T-helper 17 cell (primary cell): ENCODE results near the gene FOXO3. TPM values are rescaled to one million over a fixed set of nuclear protein-coding genes. Genes with fewer than 3 reads are reported as not detected.
"Not testable (repeated sequence)": the region's sequence is repeated elsewhere in the genome, so short reads cannot be mapped to it uniquely, and the experiment has no call there.

Experiments used
- ATAC-seq: fragments of 150-1000 bp; cut with Tn5 transposase; 2 replicates; pipeline ENCODE4 v1.10.0; 2021; ENCODE audit warnings: mild to moderate bottlenecking, moderate library complexity
- DNase-seq, 3 donors: peaks; one replicate each; pipeline versions ENCODE4 v3.0.0 to v3.0.0-alpha.2; 2020 to 2021
- H3K9me3 ChIP-seq: one replicate; pipeline ENCODE4 v1.7.0; 2013; ENCODE audit warnings: low read length, mild to moderate bottlenecking; ENCODE audit not compliant: control insufficient read depth, poor library complexity, severe bottlenecking
- H3K27ac Mint-ChIP-seq: one replicate; pipeline ENCODE4 v1.8.0; 2022; ENCODE audit warnings: mild to moderate bottlenecking, moderate library complexity, mixed read lengths
- H3K27me3 Mint-ChIP-seq: one replicate; pipeline ENCODE4 v1.8.0; 2022; ENCODE audit warnings: mixed read lengths
- H3K36me3 Mint-ChIP-seq: one replicate; pipeline ENCODE4 v1.8.0; 2022; ENCODE audit warnings: low read depth, mixed read lengths
- H3K4me1 Mint-ChIP-seq: one replicate; pipeline ENCODE4 v1.8.0; 2022; ENCODE audit warnings: mild to moderate bottlenecking, mixed read lengths
- H3K4me3 Mint-ChIP-seq: one replicate; pipeline ENCODE4 v1.8.0; 2022; ENCODE audit warnings: mild to moderate bottlenecking, moderate library complexity, mixed read lengths
- total RNA-seq, 4 donors: library from RNA in 2 of 4; stranded (reverse) in 2 of 4; gene quantifications; one replicate each; pipeline ENCODE4 v1.2.3 and lab custom pipeline; 2022 to 2026

Gene FOXO3
- total RNA-seq, 2 donors from 2014 or later, result 22.6 to 34.1 TPM

- H3K9me3 ChIP-seq, result no peaks in the 10 kb centered on the region
- DNase-seq (no peak), ATAC-seq (no peak)
- no peak overlapping the region for H3K4me3 Mint-ChIP-seq
- H3K36me3 Mint-ChIP-seq, result no peaks in the 10 kb centered on the region
- H3K27ac Mint-ChIP-seq, result no peak overlapping the region
- peaks cover 17% of the 10 kb centered on the region for H3K4me1 Mint-ChIP-seq
- H3K27me3 Mint-ChIP-seq, result no peaks in the 10 kb centered on the region
Observed at GRCh38 chr6:108661430-108661829, 100.7 kb downstream of the FOXO3 start.

DNA sequence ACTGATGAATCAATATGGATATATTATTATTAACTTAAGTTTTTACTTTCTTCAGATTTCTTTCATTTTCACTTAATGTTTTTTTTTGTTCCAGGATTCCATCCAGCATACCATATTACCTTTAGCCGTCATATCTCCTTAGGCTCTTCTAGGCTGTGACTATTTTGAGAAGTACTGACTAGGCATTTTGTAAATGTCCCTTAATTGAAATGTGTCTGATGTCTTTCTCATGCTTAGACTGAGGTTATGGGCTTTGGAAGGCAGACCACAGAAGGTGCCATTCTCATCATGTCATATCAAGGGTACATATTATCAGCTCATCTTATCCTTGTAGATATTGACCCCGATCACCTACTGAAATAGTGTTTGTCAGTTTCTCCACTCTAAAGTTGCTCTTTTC lies 101.3 kb downstream of the FOXO3 start:
- Mint-ChIP-seq H3K4me1 (peaks cover 19% of the 10 kb centered on the region), H3K4me3 (no peak overlapping the region), H3K27me3 (no peaks in the 10 kb centered on the region), H3K36me3 (no peaks in the 10 kb centered on the region), H3K27ac (peak overlapping the region; percentile 77)
- H3K9me3 ChIP-seq, result no peaks in the 10 kb centered on the region
- DNase-seq, result no peak
- no peak for ATAC-seq

DNA sequence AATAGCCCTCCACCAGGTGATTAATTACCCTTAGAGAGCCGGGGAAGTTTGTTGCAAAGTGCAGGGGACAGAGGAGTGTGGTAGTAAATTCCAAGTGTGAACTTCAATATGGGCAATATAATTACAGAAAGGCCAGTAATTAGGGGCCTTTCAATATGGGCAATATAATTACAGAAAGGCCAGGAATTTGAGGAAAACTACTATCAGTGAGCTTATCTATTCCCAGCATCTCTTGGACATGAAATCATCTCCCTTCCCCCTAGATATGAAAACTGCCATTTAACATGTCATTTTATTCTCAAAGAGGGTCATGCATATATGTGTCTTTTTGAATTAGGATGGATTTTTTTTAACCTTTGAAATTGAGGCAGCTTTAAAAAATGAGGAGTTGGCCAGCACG lies 102.0 kb downstream of the FOXO3 start:
- H3K36me3 Mint-ChIP-seq, result no peaks in the 10 kb centered on the region
- DNase-seq, result no peak
- H3K4me3 Mint-ChIP-seq, result no peak overlapping the region
- H3K27ac Mint-ChIP-seq, result peak overlapping the region; percentile 77
- no peak for ATAC-seq
- H3K4me1 Mint-ChIP-seq, result peaks cover 22% of the 10 kb centered on the region
- no peaks in the 10 kb centered on the region for H3K9me3 ChIP-seq
- no peaks in the 10 kb centered on the region for H3K27me3 Mint-ChIP-seq

DNA sequence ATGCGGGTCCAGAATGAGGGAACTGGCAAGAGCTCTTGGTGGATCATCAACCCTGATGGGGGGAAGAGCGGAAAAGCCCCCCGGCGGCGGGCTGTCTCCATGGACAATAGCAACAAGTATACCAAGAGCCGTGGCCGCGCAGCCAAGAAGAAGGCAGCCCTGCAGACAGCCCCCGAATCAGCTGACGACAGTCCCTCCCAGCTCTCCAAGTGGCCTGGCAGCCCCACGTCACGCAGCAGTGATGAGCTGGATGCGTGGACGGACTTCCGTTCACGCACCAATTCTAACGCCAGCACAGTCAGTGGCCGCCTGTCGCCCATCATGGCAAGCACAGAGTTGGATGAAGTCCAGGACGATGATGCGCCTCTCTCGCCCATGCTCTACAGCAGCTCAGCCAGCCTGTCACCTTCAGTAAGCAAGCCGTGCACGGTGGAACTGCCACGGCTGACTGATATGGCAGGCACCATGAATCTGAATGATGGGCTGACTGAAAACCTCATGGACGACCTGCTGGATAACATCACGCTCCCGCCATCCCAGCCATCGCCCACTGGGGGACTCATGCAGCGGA lies 102.9 kb downstream of the FOXO3 start:
- ATAC-seq, H3K4me3 Mint-ChIP-seq, H3K27me3 Mint-ChIP-seq, H3K36me3 Mint-ChIP-seq, H3K27ac Mint-ChIP-seq, DNase-seq, H3K9me3 ChIP-seq: not testable (repeated sequence)
- peaks cover 26% of the 10 kb centered on the region for H3K4me1 Mint-ChIP-seq

GRCh38 chr6:108665495-108666196 lies 104.9 kb downstream of the FOXO3 start:
- Mint-ChIP-seq H3K4me1 (peaks cover 31% of the 10 kb centered on the region), H3K27me3 (no peaks in the 10 kb centered on the region), H3K27ac (no peak overlapping the region), H3K4me3 (no peak overlapping the region), H3K36me3 (peaks cover 2% of the 10 kb centered on the region)
- no peak for ATAC-seq
- no peaks in the 10 kb centered on the region for H3K9me3 ChIP-seq
- no peak for DNase-seq

- no peak for ATAC-seq
- H3K36me3 Mint-ChIP-seq, result peaks cover 2% of the 10 kb centered on the region
- no peak overlapping the region for H3K27ac Mint-ChIP-seq
- H3K4me3 Mint-ChIP-seq, result no peak overlapping the region
- H3K4me1 Mint-ChIP-seq, result peaks cover 30% of the 10 kb centered on the region
- no peaks in the 10 kb centered on the region for H3K9me3 ChIP-seq
- DNase-seq, result no peak
- no peaks in the 10 kb centered on the region for H3K27me3 Mint-ChIP-seq
Observed at GRCh38 chr6:108666656-108667260, 106.0 kb downstream of the FOXO3 start.

DNA sequence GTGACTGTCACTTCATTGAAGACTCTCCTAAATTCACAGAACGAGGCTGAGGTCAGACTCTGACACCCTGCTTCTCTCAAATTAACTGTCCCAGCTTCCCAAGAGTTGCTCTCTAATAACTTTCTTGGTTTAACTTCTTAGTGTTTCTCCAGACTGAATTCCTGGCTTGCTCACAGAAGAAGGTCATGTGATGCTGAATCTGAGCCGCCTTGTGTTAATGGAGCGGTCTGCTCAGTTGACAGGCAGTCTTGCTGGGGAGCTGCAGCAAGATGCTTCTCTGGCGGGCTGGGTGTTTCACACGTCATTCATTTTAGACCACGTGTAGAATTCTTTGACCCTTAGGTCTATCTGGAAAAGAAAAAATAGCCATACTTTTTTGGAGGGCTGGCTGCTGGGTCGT lies 107.3 kb downstream of the FOXO3 start:
- no peaks in the 10 kb centered on the region for H3K9me3 ChIP-seq
- Mint-ChIP-seq H3K4me3 (no peak overlapping the region), H3K27ac (no peak overlapping the region), H3K4me1 (peaks cover 27% of the 10 kb centered on the region), H3K36me3 (peaks cover 3% of the 10 kb centered on the region), H3K27me3 (no peaks in the 10 kb centered on the region)
- ATAC-seq (no peak), DNase-seq (no peak)

DNA sequence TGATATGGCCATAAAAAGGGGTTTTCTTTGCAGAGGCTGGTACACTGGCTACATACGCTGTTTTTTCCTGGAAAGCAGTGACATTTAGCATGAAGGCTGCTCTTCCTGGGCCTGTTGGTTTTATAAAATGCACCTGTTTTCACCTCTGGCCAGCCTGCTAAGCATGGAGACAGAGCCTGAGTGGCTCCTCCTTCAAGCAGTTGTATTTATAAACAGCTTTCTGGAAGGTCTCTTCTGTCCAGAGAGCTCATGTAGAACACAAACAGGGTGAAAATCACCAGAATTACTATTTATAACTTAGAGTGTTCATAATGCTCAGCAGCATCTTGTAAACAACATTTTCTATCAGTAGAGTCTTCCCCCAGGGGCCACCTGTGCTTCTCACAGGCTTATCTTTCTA lies 109.0 kb downstream of the FOXO3 start:
- Mint-ChIP-seq H3K4me3 (no peak overlapping the region), H3K27ac (no peak overlapping the region), H3K36me3 (peaks cover 3% of the 10 kb centered on the region), H3K4me1 (peaks cover 38% of the 10 kb centered on the region), H3K27me3 (no peaks in the 10 kb centered on the region)
- no peaks in the 10 kb centered on the region for H3K9me3 ChIP-seq
- no peak for ATAC-seq
- DNase-seq, result no peak

DNA sequence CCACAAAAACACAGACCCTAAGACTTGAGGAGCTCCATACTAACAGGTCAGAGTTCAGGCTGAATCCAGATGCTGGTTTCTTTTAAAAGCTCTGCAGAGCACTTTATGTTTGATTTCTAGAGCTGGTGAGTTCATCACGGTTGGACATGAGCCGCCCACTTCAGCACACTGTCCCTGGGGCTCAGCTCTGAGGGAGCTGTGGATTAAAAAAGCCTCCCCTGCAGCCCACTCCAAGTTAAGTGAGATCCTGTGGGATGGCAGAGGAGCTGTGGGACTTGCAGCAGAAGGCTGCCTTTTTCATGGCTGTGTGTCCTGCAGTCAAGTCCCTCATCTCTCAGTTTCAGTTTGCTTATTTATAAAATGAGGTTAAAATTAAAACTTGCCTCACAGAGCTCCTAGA lies 110.5 kb downstream of the FOXO3 start:
- Mint-ChIP-seq H3K27ac (no peak overlapping the region), H3K4me1 (peaks cover 44% of the 10 kb centered on the region), H3K36me3 (peaks cover 3% of the 10 kb centered on the region), H3K27me3 (no peaks in the 10 kb centered on the region), H3K4me3 (no peak overlapping the region)
- H3K9me3 ChIP-seq, result no peaks in the 10 kb centered on the region
- no peak for ATAC-seq
- no peak for DNase-seq

- Mint-ChIP-seq H3K4me3 (no peak overlapping the region), H3K27me3 (no peaks in the 10 kb centered on the region), H3K27ac (no peak overlapping the region), H3K36me3 (peaks cover 3% of the 10 kb centered on the region), H3K4me1 (peaks cover 41% of the 10 kb centered on the region)
- no peaks in the 10 kb centered on the region for H3K9me3 ChIP-seq
- DNase-seq, result no peak
- no peak for ATAC-seq
Observed at GRCh38 chr6:108671790-108672189, 111.1 kb downstream of the FOXO3 start.

DNA sequence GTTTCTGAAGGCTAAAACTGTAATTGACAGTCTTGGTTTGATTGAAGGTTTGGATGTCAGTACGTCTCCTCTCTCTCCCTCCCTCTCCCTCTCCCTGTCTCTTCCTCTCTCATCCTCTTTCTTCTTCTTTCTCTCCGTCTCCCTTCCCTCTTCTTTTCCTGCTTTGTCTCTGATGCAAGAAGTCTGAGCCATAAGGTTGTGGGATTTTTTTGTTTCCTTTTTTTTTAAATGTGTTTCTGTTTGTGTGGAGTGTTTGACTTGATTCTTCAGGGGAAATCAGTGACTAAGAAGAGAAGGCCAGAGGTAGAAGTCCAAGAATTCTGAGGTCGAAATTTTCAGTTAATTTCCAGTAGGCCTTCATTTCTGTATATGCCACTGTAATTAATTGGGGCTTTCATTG lies 111.9 kb downstream of the FOXO3 start:
- H3K4me1 Mint-ChIP-seq, result peaks cover 41% of the 10 kb centered on the region
- H3K36me3 Mint-ChIP-seq, result peaks cover 3% of the 10 kb centered on the region
- DNase-seq (no peak), ATAC-seq (no peak)
- no peak overlapping the region for H3K4me3 Mint-ChIP-seq
- H3K27me3 Mint-ChIP-seq, result no peaks in the 10 kb centered on the region
- no peaks in the 10 kb centered on the region for H3K9me3 ChIP-seq
- H3K27ac Mint-ChIP-seq, result peak overlapping the region; percentile 45

GRCh38 chr6:108673153-108673552 lies 112.4 kb downstream of the FOXO3 start:
- H3K36me3 Mint-ChIP-seq, result peaks cover 3% of the 10 kb centered on the region
- H3K27me3 Mint-ChIP-seq, result no peaks in the 10 kb centered on the region
- no peak for ATAC-seq
- H3K4me1 Mint-ChIP-seq, result peaks cover 45% of the 10 kb centered on the region
- H3K9me3 ChIP-seq, result no peaks in the 10 kb centered on the region
- H3K4me3 Mint-ChIP-seq, result no peak overlapping the region
- no peak for DNase-seq
- peak overlapping the region; percentile 45 for H3K27ac Mint-ChIP-seq

DNA sequence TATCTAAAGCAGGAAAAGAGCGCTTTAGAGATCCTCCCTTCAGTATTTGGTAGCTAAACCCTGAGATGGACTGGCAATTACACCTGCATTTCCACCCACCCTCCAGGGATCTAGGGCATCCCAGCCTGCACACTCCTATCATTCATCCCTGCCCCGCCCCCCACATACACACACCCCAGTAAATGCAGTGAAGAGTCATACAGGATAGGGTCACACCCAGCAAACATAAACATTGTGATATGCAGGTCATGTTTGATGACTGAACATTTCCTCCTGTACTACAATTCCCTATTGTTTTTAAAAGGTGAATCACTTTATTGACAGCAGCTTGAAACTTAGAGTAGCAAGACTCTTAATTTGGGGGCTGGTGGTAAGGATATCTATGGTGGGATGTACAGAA lies 112.9 kb downstream of the FOXO3 start:
- Mint-ChIP-seq H3K4me1 (peaks cover 42% of the 10 kb centered on the region), H3K36me3 (peaks cover 2% of the 10 kb centered on the region), H3K4me3 (no peak overlapping the region), H3K27ac (peak overlapping the region; percentile 45), H3K27me3 (no peaks in the 10 kb centered on the region)
- no peaks in the 10 kb centered on the region for H3K9me3 ChIP-seq
- no peak for ATAC-seq
- DNase-seq, result no peak
